H1 (cell line): ENCODE data around the gene SLC27A5. TPM values are rescaled to one million over a fixed set of nuclear protein-coding genes. Genes with fewer than 3 reads are reported as not detected.

Source experiments
- BACH1 ChIP-seq: IDR thresholded peaks from 2 replicates; pipeline ENCODE4 v1.6.1; 2012; ENCODE audit warnings: low read length, improper control_type of control experiment
- CBX5 ChIP-seq: fragments of 300-800, 300-1000 bp; sonication (generic); IDR thresholded peaks from 2 replicates; pipeline ENCODE4 v1.7.1; 2016; ENCODE audit warnings: antibody characterized with exemption, low read length, low read depth
- CHD2 ChIP-seq: IDR thresholded peaks from 2 replicates; pipeline ENCODE4 v1.6.1; 2012; ENCODE audit warnings: low read length, improper control_type of control experiment
- CREB1 ChIP-seq: IDR thresholded peaks from 2 replicates; pipeline ENCODE4 v1.6.1; 2012; ENCODE audit warnings: inconsistent platforms
- CTBP2 ChIP-seq: IDR thresholded peaks from 2 replicates; pipeline ENCODE4 v1.7.0; 2011; ENCODE audit warnings: borderline replicate concordance, mild to moderate bottlenecking, moderate library complexity, mixed read lengths, low read length; ENCODE audit not compliant: insufficient read depth, insufficient read length
- E2F6 ChIP-seq: IDR thresholded peaks from 2 replicates; pipeline ENCODE4 v1.6.1; 2012; ENCODE audit warnings: inconsistent platforms
- FOSL1 ChIP-seq: IDR thresholded peaks from 2 replicates; pipeline ENCODE4 v1.6.1; 2011; ENCODE audit warnings: mild to moderate bottlenecking, low read depth, low read length, moderate library complexity; ENCODE audit not compliant: insufficient read depth
- GABPA ChIP-seq: IDR thresholded peaks from 2 replicates; pipeline ENCODE4 v1.6.1; 2011; ENCODE audit warnings: mild to moderate bottlenecking, low read length, moderate library complexity, borderline replicate concordance; ENCODE audit not compliant: insufficient read depth
- JUN ChIP-seq: IDR thresholded peaks from 2 replicates; pipeline ENCODE4 v1.6.1; 2011; ENCODE audit warnings: low read depth, mild to moderate bottlenecking, improper control_type of control experiment, low read length
- JUND ChIP-seq: IDR thresholded peaks from 2 replicates; pipeline ENCODE4 v1.6.1; 2011; ENCODE audit warnings: mild to moderate bottlenecking, improper control_type of control experiment, low read length
- KDM4A ChIP-seq: IDR thresholded peaks from one replicate; pipeline ENCODE4 v1.7.1; 2012; ENCODE audit warnings: low read depth, mild to moderate bottlenecking, moderate library complexity, low read length, inconsistent platforms; ENCODE audit not compliant: severe bottlenecking
- PHF8 ChIP-seq: fragments of 200-600 bp; sonication (generic); conservative IDR thresholded peaks from 2 replicates; pipeline ENCODE4 v1.7.1; 2012; ENCODE audit warnings: low read depth, mild to moderate bottlenecking, inconsistent platforms, low read length, moderate library complexity
- POLR2A ChIP-seq, 2 experiments: IDR thresholded peaks; 1 replicate in 1 of 2; 2 replicates in 1 of 2; pipeline ENCODE4 v1.6.1; 2011; ENCODE audit warnings: low read depth in 2 of 2, low read length in 2 of 2, mild to moderate bottlenecking in 2 of 2; ENCODE audit errors: control extremely low read depth in 1 of 2
- POLR2AphosphoS5 ChIP-seq: IDR thresholded peaks from 2 replicates; pipeline ENCODE4 v1.6.1; 2011; ENCODE audit warnings: low read depth, low read length
- RNF2 ChIP-seq: fragments of 200-900, 300-1000 bp; sonication (generic); IDR thresholded peaks from 2 replicates; pipeline ENCODE4 v1.7.1; 2016; ENCODE audit warnings: borderline replicate concordance, low read depth, mild to moderate bottlenecking, antibody characterized with exemption, low read length; ENCODE audit not compliant: poor library complexity, severe bottlenecking; ENCODE audit errors: missing control alignments
- RXRA ChIP-seq: IDR thresholded peaks from 2 replicates; pipeline ENCODE4 v1.6.1; 2011; ENCODE audit warnings: low read depth, mild to moderate bottlenecking, low read length, moderate library complexity; ENCODE audit not compliant: insufficient read depth
- SIRT6 ChIP-seq: IDR thresholded peaks from one replicate; pipeline ENCODE4 v1.7.1; 2012; ENCODE audit warnings: low read length, inconsistent platforms
- SP1 ChIP-seq: IDR thresholded peaks from 2 replicates; pipeline ENCODE4 v1.6.1; 2011; ENCODE audit warnings: low read depth, low read length
- SP2 ChIP-seq: IDR thresholded peaks from 2 replicates; pipeline ENCODE4 v1.6.1; 2012; ENCODE audit warnings: mild to moderate bottlenecking, low read length, inconsistent platforms
- SRF ChIP-seq: IDR thresholded peaks from 2 replicates; pipeline ENCODE4 v1.6.1; 2011; ENCODE audit warnings: mild to moderate bottlenecking, low read depth, low read length, moderate library complexity
- TAF1 ChIP-seq: IDR thresholded peaks from 2 replicates; pipeline ENCODE4 v1.6.1; 2011; ENCODE audit warnings: mild to moderate bottlenecking, low read depth, low read length
- TBP ChIP-seq: IDR thresholded peaks from 2 replicates; pipeline ENCODE4 v1.6.1; 2011; ENCODE audit warnings: low read depth, low read length, improper control_type of control experiment
- TCF12 ChIP-seq: IDR thresholded peaks from 2 replicates; pipeline ENCODE4 v1.6.1; 2011; ENCODE audit warnings: low read depth, mild to moderate bottlenecking, low read length
- YY1 ChIP-seq: IDR thresholded peaks from 2 replicates; pipeline ENCODE4 v1.6.1; 2011; ENCODE audit warnings: low read depth, mild to moderate bottlenecking, low read length
- ZNF274 ChIP-seq: IDR thresholded peaks from 2 replicates; pipeline ENCODE4 v1.7.0; 2012; ENCODE audit warnings: low read length, borderline replicate concordance; ENCODE audit errors: extremely low read depth
- polyA plus RNA-seq, 7 experiments: library from polyadenylated mRNA; depleted of rRNA in 3 of 7; stranded (reverse) in 5 of 7; unstranded in 2 of 7; fragments of >200 nt in 5 of 7; fragments of 200-250 nt in 2 of 7; gene quantifications; 1 replicate in 5 of 7; 2 replicates in 1 of 7; 4 replicates in 1 of 7; pipeline versions ENCODE4 v1.2.1 to v1.2.3, GENCODE V29; 2011 to 2013; ENCODE audit warnings: missing spikeins in 2 of 7, mixed read lengths in 2 of 7
- total RNA-seq: library from RNA; stranded (reverse); fragmentation: NEBNext Ultra II Directional; extraction: Animal tissue kit (Norgen Biotek cat#: 25700); gene quantifications from 2 replicates; pipeline ENCODE4 v1.2.1, GENCODE V29; 2021

The SLC27A5 gene
- total and polyA plus RNA-seq, 2 of the 8 experiments (the other 6 are each of a cell fraction or from before 2014, with no cell fraction given), result 25.1 to 80.5 TPM

DNA sequence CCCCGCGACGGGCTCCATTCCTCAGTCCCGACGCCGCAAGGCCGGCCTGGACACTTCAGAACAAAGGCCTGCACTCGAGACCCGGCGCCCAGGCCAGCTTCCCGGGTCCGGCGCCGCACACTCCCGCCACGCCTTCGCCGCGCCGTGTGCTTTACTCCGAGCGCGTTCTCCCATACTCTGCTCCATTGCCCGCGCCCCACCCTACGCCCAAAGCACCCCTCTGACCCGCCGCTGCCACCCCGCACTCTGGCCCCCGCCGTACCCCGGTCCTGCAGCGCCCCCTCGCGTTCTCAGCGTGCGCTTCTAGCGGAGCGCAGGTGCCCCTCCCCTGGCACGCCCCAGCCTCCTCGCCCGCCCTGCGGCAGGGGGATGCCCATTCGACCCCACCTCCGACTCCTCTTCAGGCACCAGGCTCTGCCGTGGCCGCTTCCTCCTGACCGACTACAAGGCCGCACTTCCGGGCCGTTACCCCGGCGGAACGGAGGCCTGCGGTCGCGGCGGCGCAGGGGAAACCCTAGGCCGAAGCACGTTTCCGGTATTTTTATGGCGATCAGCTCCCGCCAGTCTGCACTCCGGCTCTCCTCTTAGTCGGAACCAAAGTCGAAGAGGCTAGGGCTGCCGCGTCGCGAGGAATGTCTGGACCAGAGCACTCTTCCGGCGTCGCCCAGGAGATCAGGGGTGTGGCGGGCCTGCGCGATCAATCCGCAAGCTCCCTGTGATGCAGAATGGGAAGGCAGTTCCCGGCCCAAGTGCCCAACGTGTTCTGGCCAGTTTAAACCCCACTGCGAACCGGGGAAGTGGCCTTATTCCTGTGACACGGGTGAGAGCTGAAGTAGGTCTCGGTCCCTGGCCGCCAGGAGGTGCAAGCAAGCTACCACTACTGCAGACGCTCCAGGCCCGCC lies 7.8 kb upstream of the SLC27A5 start, which contains the start of gene ZBTB45 (continued):
- TF ChIP-seq YY1 (peak; percentile 89), BACH1 (peak; percentile 43; the same call in 1 of the 2 replicates), JUN (peak; percentile 33; the same call in 1 of the 2 replicates), GABPA (peak; percentile 99), CHD2 (peak; percentile 70), TBP (peak; percentile 95), SRF (peak; percentile 53), POLR2AphosphoS5 (peak; percentile 83), SP1 (peak; percentile 80; the same call in 1 of the 2 replicates), PHF8 (peak; percentile 70), TAF1 (peak; percentile 95), CTBP2 (peak; percentile 79), TCF12 (no peak), RNF2 (no peak), E2F6 (peak; percentile 53; the same call in 1 of the 2 replicates), POLR2A (IDR thresholded peaks at IDR 0.05; ENCODE audit: control extremely low read depth in 1 of 2, low read depth in 2 of 2, low read length in 2 of 2) (peak; percentile 8 to 37; a peak in 2 of 3 replicates), SIRT6 (no peak), KDM4A (no peak), RXRA (no peak), CBX5 (no peak), FOSL1 (no peak), JUND (0 out of 2 replicates have a peak, but pooled peaks have one; percentile 39), CREB1 (peak; percentile 78), SP2 (no peak), ZNF274 (no peak)
